GM12891 (cell line): Measurements from ENCODE around the gene RGS19.

Experiments used
- POLR2A ChIP-seq: IDR thresholded peaks from 2 replicates; pipeline ENCODE4 v1.6.1; 2011; ENCODE audit warnings: low read depth, low read length, control low read depth
- POLR2AphosphoS5 ChIP-seq: IDR thresholded peaks from 2 replicates; pipeline ENCODE4 v1.6.1; 2011; ENCODE audit warnings: low read depth, low read length, control low read depth
- POU2F2 ChIP-seq: IDR thresholded peaks from 2 replicates; pipeline ENCODE4 v1.6.1; 2011; ENCODE audit warnings: low read depth, mild to moderate bottlenecking, control low read depth, low read length, moderate library complexity
- SPI1 ChIP-seq: IDR thresholded peaks from 2 replicates; pipeline ENCODE4 v1.6.1; 2011; ENCODE audit warnings: low read depth, low read length, control low read depth
- TAF1 ChIP-seq: IDR thresholded peaks from 2 replicates; pipeline ENCODE4 v1.6.1; 2011; ENCODE audit warnings: low read depth, low read length, control low read depth

- TF ChIP-seq POLR2A = no peak
- TF ChIP-seq POLR2AphosphoS5 = no peak
- no peak for TF ChIP-seq SPI1
- no peak for TF ChIP-seq TAF1
- no peak for TF ChIP-seq POU2F2
Measured at GRCh38 chr20:64077541-64077875, 1.8 kb downstream of the RGS19 start.
